ENCODE data around the gene BCL6.

GRCh38 chr3:187773233-187774184, 28.2 kb upstream of the BCL6 start:
- TF ChIP-seq, protein P1, sequence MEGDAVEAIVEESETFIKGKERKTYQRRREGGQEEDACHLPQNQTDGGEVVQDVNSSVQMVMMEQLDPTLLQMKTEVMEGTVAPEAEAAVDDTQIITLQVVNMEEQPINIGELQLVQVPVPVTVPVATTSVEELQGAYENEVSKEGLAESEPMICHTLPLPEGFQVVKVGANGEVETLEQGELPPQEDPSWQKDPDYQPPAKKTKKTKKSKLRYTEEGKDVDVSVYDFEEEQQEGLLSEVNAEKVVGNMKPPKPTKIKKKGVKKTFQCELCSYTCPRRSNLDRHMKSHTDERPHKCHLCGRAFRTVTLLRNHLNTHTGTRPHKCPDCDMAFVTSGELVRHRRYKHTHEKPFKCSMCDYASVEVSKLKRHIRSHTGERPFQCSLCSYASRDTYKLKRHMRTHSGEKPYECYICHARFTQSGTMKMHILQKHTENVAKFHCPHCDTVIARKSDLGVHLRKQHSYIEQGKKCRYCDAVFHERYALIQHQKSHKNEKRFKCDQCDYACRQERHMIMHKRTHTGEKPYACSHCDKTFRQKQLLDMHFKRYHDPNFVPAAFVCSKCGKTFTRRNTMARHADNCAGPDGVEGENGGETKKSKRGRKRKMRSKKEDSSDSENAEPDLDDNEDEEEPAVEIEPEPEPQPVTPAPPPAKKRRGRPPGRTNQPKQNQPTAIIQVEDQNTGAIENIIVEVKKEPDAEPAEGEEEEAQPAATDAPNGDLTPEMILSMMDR (IDR thresholded peaks at IDR 0.05; ENCODE audit: insufficient read depth, low read depth, low read length) = no peak
- no peak for TF ChIP-seq EZH2 (IDR thresholded peaks at IDR 0.05; ENCODE audit: insufficient read depth, low read length)
